ENCODE measurements around the gene ATP5PO. TPM values are rescaled to one million over a fixed set of nuclear protein-coding genes. Genes with fewer than 3 reads are reported as not detected.

Gene ATP5PO
- total and polyA plus RNA-seq, 2 of the 8 experiments (the other 6 are each of a cell fraction or from before 2014, with no cell fraction given), result 251 to 267 TPM

GRCh38 chr21:33866826-33867225 is 48.8 kb downstream of the ATP5PO start:
- H3K18ac ChIP-seq (ENCODE audit: extremely low read depth, low read length), result no peak overlapping the region
- no peak overlapping the region for H2BK5ac ChIP-seq (ENCODE audit: low read depth, low read length)
- H2AFZ ChIP-seq (ENCODE audit: low read length), result no peak overlapping the region
- no peaks in the 10 kb centered on the region for H3K23me2 ChIP-seq (ENCODE audit: low read depth, low read length)
- ChIA-PET CTCF (ENCODE audit: partially characterized antibody) (interaction anchor here (1.1 to 1.5 kb wide), 2 partner anchors 12 to 23 kb away, joined by 3 to 4 read pairs; no protein-coding TSS in a partner anchor), POLR2A (ENCODE audit: partially characterized antibody) (no interaction called here)
- no peaks in the 10 kb centered on the region; a peak in 1 of 7 replicates for H3K27me3 ChIP-seq (replicated peaks in 1 of 4; ENCODE audit: control insufficient read depth in 3 of 4, extremely low read depth in 1 of 4, insufficient read depth in 3 of 4, low read length in 3 of 4)
- H3K14ac ChIP-seq (ENCODE audit: insufficient read length), result no peak overlapping the region
- no peak overlapping the region for H2BK12ac ChIP-seq (ENCODE audit: low read depth, low read length)
- DNase-seq (ENCODE audit: low read depth in 1 of 2, low spot score in 2 of 2) (no peak), FAIRE-seq (no peak)
- H4K8ac ChIP-seq (ENCODE audit: extremely low read depth, insufficient read depth, low read length), result no peak overlapping the region
- no peak overlapping the region for H3K4ac ChIP-seq (replicated peaks; ENCODE audit: insufficient read length, low read depth, low read length)
- H3K9me3 ChIP-seq (ENCODE audit: insufficient read depth in 2 of 2, low read depth in 1 of 2, low read length in 1 of 2), result no peaks in the 10 kb centered on the region; a peak in 1 of 4 replicates
- H3K4me1 ChIP-seq (replicated peaks in 1 of 4; ENCODE audit: control insufficient read depth in 3 of 4, insufficient read depth in 4 of 4, low read length in 3 of 4), result no peaks in the 10 kb centered on the region; a peak in 1 of 7 replicates
- no peak overlapping the region for H2AK5ac ChIP-seq (ENCODE audit: low read depth, low read length)
- no peak overlapping the region for H2BK15ac ChIP-seq (ENCODE audit: low read length)
- WGBS, 2 experiments (ENCODE audit: extremely low coverage in 1 of 2, insufficient coverage in 1 of 2, insufficient read length in 1 of 2, insufficient replicate concordance in 2 of 2, low coverage in 1 of 2, low lambda C conversion rate in 2 of 2, missing lambda C conversion rate in 1 of 2), result 94% methylated on average over 2 of the region's 2 CpGs; no CpG with 5 or more reads in 1 of the 2 experiments
- no peak overlapping the region for H2BK20ac ChIP-seq (ENCODE audit: low read length)
- H3K79me2 ChIP-seq (ENCODE audit: control insufficient read depth in 1 of 2, insufficient read depth in 2 of 2, low read length in 2 of 2), result no peaks in the 10 kb centered on the region
- H3K23ac ChIP-seq (ENCODE audit: insufficient read length), result no peak overlapping the region
- H3K36me3 ChIP-seq (ENCODE audit: control insufficient read depth in 2 of 4, insufficient read depth in 4 of 4, low read length in 3 of 4), result no peaks in the 10 kb centered on the region
- H3K56ac ChIP-seq (replicated peaks; ENCODE audit: insufficient read length, low read depth, low read length), result no peak overlapping the region
- no peak overlapping the region for H3K4me3 ChIP-seq (ENCODE audit: extremely low read depth in 1 of 4, insufficient read depth in 2 of 4, low read depth in 3 of 4, low read length in 4 of 4)
- no peaks in the 10 kb centered on the region for H3K79me1 ChIP-seq (ENCODE audit: low read depth, low read length)
- H3K27ac ChIP-seq (ENCODE audit: low read depth, low read length), result no peak overlapping the region
- no peak overlapping the region for H3K4me2 ChIP-seq (ENCODE audit: insufficient read depth in 1 of 2, low read depth in 2 of 2, low read length in 2 of 2)
- H2BK120ac ChIP-seq (replicated peaks; ENCODE audit: low read depth, low read length), result no peak overlapping the region
- H3K9ac ChIP-seq (replicated peaks in 1 of 4; ENCODE audit: extremely low read depth in 1 of 4, low read depth in 3 of 4, low read length in 3 of 4), result no peak overlapping the region
- no peak overlapping the region for H4K5ac ChIP-seq (ENCODE audit: insufficient read length, low read depth, low read length)
- no peak overlapping the region for H4K91ac ChIP-seq (replicated peaks; ENCODE audit: insufficient read length, low read length)
- no peaks in the 10 kb centered on the region for H4K20me1 ChIP-seq (replicated peaks in 1 of 2; ENCODE audit: control insufficient read depth in 1 of 2, insufficient read depth in 2 of 2, low read length in 2 of 2)
- no peak for TF ChIP-seq PHF8 (conservative IDR thresholded peaks at IDR 0.05; ENCODE audit: low read depth, low read length)
- TF ChIP-seq GTF2F1 (IDR thresholded peaks at IDR 0.05; ENCODE audit: borderline replicate concordance, low read depth, low read length), result no peak
- TF ChIP-seq TEAD4 (IDR thresholded peaks at IDR 0.05; ENCODE audit: low read depth, low read length), result no peak
- no peak for TF ChIP-seq NRF1 (IDR thresholded peaks at IDR 0.05; ENCODE audit: low read depth, low read length)
- TF ChIP-seq RXRA (IDR thresholded peaks at IDR 0.05; ENCODE audit: insufficient read depth, low read depth, low read length), result no peak
- TF ChIP-seq RBBP5 (IDR thresholded peaks at IDR 0.05; ENCODE audit: borderline replicate concordance, low read depth, low read length), result no peak
- TF ChIP-seq BACH1 (IDR thresholded peaks at IDR 0.05; ENCODE audit: low read length), result no peak
- no peak for TF ChIP-seq SIN3A (conservative IDR thresholded peaks at IDR 0.05 in 1 of 2, IDR thresholded peaks at IDR 0.05 in 1 of 2; ENCODE audit: low read depth in 1 of 2, low read length in 2 of 2)
- TF ChIP-seq HDAC6 (IDR thresholded peaks at IDR 0.05; ENCODE audit: low read depth, low read length), result no peak
- TF ChIP-seq ASH2L (IDR thresholded peaks at IDR 0.05; ENCODE audit: low read length), result no peak
- no peak for TF ChIP-seq TAF1 (IDR thresholded peaks at IDR 0.05; ENCODE audit: low read depth, low read length)
- no peak for TF ChIP-seq POU5F1 (IDR thresholded peaks at IDR 0.05; ENCODE audit: low read depth, low read length)
